Psoas muscle (tissue), 8 donors: Measurements from ENCODE around the gene SLC22A16. TPM values are rescaled to one million over a fixed set of nuclear protein-coding genes. Genes with fewer than 3 reads are reported as not detected.
"Not testable (repeated sequence)": the region's sequence is repeated elsewhere in the genome, so short reads cannot be mapped to it uniquely, and the experiment has no call there.

Experiments
- ATAC-seq, 4 donors: fragments of 200-7000 bp; cut with Tn5 transposase; one replicate each; pipeline ENCODE4 v1.9.1; 2020; ENCODE audit warnings: moderate library complexity in 3 of 4, mild to moderate bottlenecking in 2 of 4
- DNase-seq, 2 donors: peaks; one replicate each; pipeline ENCODE4 v3.0.0-alpha.2; 2020
- H3K27ac ChIP-seq: fragments of 200-600 bp; one replicate; pipeline ENCODE4 v1.8.0; 2022
- H3K27me3 ChIP-seq, 3 donors: fragments of 200-600 bp in 1 of 3; one replicate each; pipeline versions ENCODE4 v1.6.1 to v1.8.0; 2013 to 2022; ENCODE audit warnings: low read length in 2 of 3, mild to moderate bottlenecking in 2 of 3, moderate library complexity in 1 of 3; ENCODE audit not compliant: insufficient read depth in 3 of 3
- H3K36me3 ChIP-seq, 2 donors: fragments of 200-600 bp in 1 of 2; one replicate each; pipeline versions ENCODE4 v1.6.1 to v1.8.0; 2013 to 2022; ENCODE audit warnings: low read depth in 1 of 2, mild to moderate bottlenecking in 1 of 2, moderate library complexity in 1 of 2; ENCODE audit not compliant: insufficient read depth in 1 of 2
- H3K4me1 ChIP-seq: fragments of 200-600 bp; one replicate; pipeline ENCODE4 v1.8.0; 2022
- H3K4me3 ChIP-seq: fragments of 200-600 bp; one replicate; pipeline ENCODE4 v1.8.0; 2022; ENCODE audit warnings: mild to moderate bottlenecking
- H3K9me3 ChIP-seq: fragments of 200-600 bp; one replicate; pipeline ENCODE4 v1.8.0; 2022
- WGBS, 3 donors: extraction: QIAGEN DNeasy Blood & Tissue Kit; methylation state at CpG; one replicate each; pipeline versions ENCODE4 v1.1.6 to v1.1.7; 2013; 5-methylcytosine and 5-hydroxymethylcytosine counted together
- intact Hi-C, 2 donors: fragments of 100-400 bp; cut with DNase I; formaldehyde crosslinking; loops; one replicate each; pipeline versions ENCODE4 v1.11.0 to v1.14.2; 2022
- polyA plus RNA-seq, 3 donors: library from polyadenylated mRNA; stranded (reverse); fragments of 200-250 nt; gene quantifications; one replicate each; pipeline ENCODE4 v1.2.3, GENCODE V29; 2013
- total RNA-seq, 4 donors: library from RNA; stranded (reverse); fragmentation: NEBNext Ultra II Directional in 2 of 4; extraction: Animal tissue kit (Norgen Biotek cat#: 25700) in 2 of 4; gene quantifications; one replicate each; pipeline versions ENCODE4 v1.2.1 to v1.2.4, GENCODE V29; 2021 to 2023
- TF ChIP-seq, protein P1 (sequence below): fragments of 200-600 bp; IDR thresholded peaks from one replicate; pipeline ENCODE4 v1.8.0; 2022; ENCODE audit warnings: antibody characterized with exemption
- donor health status: healthy with polysubstance abuse.
- donor health status: DM: no; HTN: no; CAD: no; lungs with moderate emphysema.
- donor health status: Bipolar disorder and iron deficiency.
- donor health status: healthy.
- donor health status: DM: yes; HTN: yes; CAD: no.
- donor health status: DM: no; HTN: no; CAD: no.
- donor health status: DM: no; HTN: no; CAD: no.
- donor health status: DM: yes; HTN: yes; CAD: no.

SLC22A16 gene
- total and polyA plus RNA-seq, 7 donors = 0.03 to 0.07 TPM; not detected in 5

DNA sequence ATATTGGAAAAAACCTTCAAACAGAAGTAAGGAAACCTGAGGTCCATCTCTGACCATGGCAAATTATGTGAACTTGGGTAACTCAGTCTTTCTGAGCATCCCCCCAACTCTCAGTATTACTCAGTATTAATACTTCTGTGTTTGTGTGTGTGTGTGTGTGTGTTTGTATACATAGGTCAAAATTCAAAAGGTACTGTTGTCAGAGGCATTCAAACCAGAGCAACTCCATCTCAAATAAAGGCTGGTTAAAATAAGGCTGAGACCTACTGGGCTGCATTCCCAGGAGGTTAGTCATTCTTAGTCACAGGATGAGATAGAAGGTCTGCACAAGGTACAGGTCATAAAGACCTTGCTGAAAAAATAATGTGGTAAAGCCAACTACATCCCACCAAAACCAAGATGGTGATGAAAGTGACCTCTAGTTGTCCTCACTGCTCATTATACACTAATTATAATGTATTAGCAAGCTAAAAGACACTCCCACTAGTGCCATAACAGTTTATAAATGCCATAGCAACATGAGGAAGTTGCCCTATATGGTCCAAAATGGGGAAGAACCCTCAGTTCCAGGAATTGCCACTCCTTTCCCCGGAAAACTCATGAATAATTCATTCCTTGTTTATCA lies 33.3 kb upstream of the SLC22A16 start:
- TF ChIP-seq, protein P1, sequence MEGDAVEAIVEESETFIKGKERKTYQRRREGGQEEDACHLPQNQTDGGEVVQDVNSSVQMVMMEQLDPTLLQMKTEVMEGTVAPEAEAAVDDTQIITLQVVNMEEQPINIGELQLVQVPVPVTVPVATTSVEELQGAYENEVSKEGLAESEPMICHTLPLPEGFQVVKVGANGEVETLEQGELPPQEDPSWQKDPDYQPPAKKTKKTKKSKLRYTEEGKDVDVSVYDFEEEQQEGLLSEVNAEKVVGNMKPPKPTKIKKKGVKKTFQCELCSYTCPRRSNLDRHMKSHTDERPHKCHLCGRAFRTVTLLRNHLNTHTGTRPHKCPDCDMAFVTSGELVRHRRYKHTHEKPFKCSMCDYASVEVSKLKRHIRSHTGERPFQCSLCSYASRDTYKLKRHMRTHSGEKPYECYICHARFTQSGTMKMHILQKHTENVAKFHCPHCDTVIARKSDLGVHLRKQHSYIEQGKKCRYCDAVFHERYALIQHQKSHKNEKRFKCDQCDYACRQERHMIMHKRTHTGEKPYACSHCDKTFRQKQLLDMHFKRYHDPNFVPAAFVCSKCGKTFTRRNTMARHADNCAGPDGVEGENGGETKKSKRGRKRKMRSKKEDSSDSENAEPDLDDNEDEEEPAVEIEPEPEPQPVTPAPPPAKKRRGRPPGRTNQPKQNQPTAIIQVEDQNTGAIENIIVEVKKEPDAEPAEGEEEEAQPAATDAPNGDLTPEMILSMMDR = no peak
- Histone ChIP-seq H3K36me3 (no peaks in the 10 kb centered on the region), H3K27ac (no peak overlapping the region), H3K4me3 (no peak overlapping the region), H3K4me1 (no peaks in the 10 kb centered on the region), H3K9me3 (no peaks in the 10 kb centered on the region), H3K27me3 (peaks cover 0 to 6% (median 2%) of the 10 kb centered on the region in 3 donors)
- 75 to 84% (median 82%) methylated on average over 1 of the region's 1 CpG for WGBS, 3 donors
- intact Hi-C loops = no loop called here
- DNase-seq = no peak
- no peak for ATAC-seq

DNA sequence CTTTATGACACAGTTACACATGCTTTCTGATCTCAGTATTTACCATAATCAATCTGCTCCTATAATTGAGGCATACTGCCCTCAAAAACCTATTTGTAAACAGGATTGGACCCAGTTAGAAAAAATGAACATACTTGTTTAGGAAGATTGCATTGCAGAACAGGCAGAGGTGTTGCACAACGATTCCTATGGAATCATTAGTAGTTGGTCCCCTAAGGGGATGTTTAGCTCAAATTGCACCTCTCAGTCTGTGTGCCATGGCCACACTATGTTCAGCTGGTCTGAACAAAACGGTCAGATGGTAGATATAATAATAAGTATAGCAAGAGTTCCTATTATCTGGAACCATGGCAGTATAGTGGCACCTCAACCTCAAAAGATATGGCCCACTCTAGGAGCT lies 28.5 kb upstream of the SLC22A16 start:
- H3K4me1 ChIP-seq, intact Hi-C loops, H3K27ac ChIP-seq, DNase-seq, H3K36me3 ChIP-seq, ATAC-seq, H3K9me3 ChIP-seq, H3K4me3 ChIP-seq, H3K27me3 ChIP-seq: not testable (repeated sequence)
- WGBS, 3 donors = 74 to 83% (median 76%) methylated on average over 2 of the region's 2 CpGs

DNA sequence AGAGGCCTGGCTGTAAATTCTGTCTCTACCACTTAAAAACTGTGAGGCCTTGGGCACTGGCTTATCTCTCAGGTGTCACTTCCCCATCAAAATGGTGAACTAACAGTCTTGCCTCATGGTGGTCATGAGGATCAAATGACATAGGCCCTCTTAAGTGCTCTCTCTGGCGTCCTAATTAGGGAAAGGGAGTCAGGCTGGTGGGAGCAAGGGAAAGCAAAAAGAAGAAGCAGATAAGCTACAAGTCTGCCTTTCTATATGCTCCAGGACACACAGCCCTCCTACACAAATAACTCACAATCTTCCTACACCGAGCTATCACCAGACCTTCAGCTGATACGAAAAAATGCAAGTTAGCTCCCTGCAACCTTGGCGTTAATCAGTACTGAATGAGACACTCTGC lies 19.5 kb upstream of the SLC22A16 start:
- Histone ChIP-seq H3K27me3 (no peaks in the 10 kb centered on the region), H3K4me3 (no peak overlapping the region), H3K9me3 (no peaks in the 10 kb centered on the region), H3K36me3 (no peaks in the 10 kb centered on the region), H3K27ac (no peak overlapping the region), H3K4me1 (no peaks in the 10 kb centered on the region)
- WGBS, 3 donors = 76 to 81% (median 81%) methylated on average over 4 of the region's 4 CpGs
- intact Hi-C loops = no loop called here
- TF ChIP-seq, protein P1 = no peak
- DNase-seq (no peak), ATAC-seq (no peak)

DNA sequence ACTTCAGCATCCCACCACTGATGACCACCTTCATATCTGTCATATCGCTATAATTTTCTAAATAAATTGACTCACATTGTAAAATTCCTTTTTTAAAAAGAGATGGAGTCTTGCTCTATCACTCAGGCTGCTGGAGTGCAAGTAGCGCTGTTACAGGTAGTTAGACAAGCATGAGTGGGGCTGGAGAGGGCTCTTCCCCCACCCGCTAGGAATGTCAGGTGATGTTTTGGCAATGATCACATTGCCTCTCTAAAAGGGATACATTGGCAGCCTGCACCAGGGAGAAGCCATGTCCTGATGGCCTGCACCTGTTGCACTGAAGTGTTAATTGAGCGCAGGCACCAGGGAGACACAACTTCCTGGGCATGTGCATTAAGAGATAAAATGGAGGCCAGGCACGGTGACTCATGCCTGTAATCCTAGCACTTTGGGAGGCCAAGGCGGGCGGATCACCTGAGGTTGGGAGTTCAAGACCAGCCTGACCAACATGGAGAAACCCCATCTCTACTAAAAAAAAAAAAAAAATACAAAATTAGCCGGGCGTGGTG lies 16.9 kb upstream of the SLC22A16 start:
- Histone ChIP-seq H3K27ac (no peak overlapping the region), H3K9me3 (no peaks in the 10 kb centered on the region), H3K27me3 (no peaks in the 10 kb centered on the region), H3K36me3 (no peaks in the 10 kb centered on the region), H3K4me1 (no peaks in the 10 kb centered on the region), H3K4me3 (no peak overlapping the region)
- intact Hi-C loops = no loop called here
- TF ChIP-seq, protein P1 = no peak
- no peak for DNase-seq
- 85 to 88% (median 87%) methylated on average over 9 of the region's 9 CpGs for WGBS, 3 donors
- ATAC-seq = no peak

DNA sequence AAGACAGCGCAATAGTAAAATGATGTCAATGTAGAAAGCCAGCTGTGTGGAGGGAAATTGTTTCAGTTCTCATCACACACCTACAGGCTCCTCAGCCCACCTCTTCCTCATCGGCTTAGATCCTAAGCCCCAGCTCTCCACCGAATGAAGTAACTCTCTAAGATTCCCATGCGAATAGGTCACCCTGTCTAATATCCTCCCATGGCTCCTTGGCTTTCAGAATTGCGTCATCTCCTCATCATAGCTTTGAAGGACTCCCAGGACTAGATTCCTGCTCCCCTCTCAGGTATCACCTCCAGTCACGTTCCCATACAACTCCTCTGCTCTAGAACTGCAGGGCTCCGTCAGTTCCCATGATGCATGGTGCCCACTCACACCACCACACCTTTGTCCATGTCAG lies 16.2 kb upstream of the SLC22A16 start:
- DNase-seq (no peak), ATAC-seq (no peak)
- Histone ChIP-seq H3K4me3 (no peak overlapping the region), H3K27ac (no peak overlapping the region), H3K27me3 (no peaks in the 10 kb centered on the region), H3K9me3 (no peaks in the 10 kb centered on the region), H3K36me3 (no peaks in the 10 kb centered on the region), H3K4me1 (no peaks in the 10 kb centered on the region)
- 62 to 83% (median 69%) methylated on average over 7 of the region's 7 CpGs for WGBS, 3 donors
- intact Hi-C loops = no loop called here
- TF ChIP-seq, protein P1 = no peak
